ENCODE measurements around the gene EIF3L.

Gene EIF3L

GRCh38 chr22:37927637-37927936, 78.4 kb downstream of the EIF3L start:
- no peak for DNase-seq (ENCODE audit: low spot score)

- DNase-seq (ENCODE audit: low spot score) = no peak
These were observed 80.2 kb downstream of the EIF3L start for GRCh38 chr22:37929390-37929789.

GRCh38 chr22:37930270-37930951, 81.2 kb downstream of the EIF3L start:
- peak; percentile 77 for DNase-seq (ENCODE audit: low spot score)

GRCh38 chr22:37930952-37931440, 81.8 kb downstream of the EIF3L start:
- DNase-seq (ENCODE audit: low spot score) = no peak

GRCh38 chr22:37931893-37932389, 82.7 kb downstream of the EIF3L start:
- no peak for DNase-seq (ENCODE audit: low spot score)

GRCh38 chr22:37932401-37932800, 83.2 kb downstream of the EIF3L start:
- DNase-seq (ENCODE audit: low spot score) = no peak

- no peak for DNase-seq (ENCODE audit: low spot score)
These were observed 83.8 kb downstream of the EIF3L start for GRCh38 chr22:37932821-37933578.

- peak; percentile 97 for DNase-seq (ENCODE audit: low spot score)
These were observed 84.6 kb downstream of the EIF3L start for GRCh38 chr22:37933711-37934376.

Measured in GM03348 (cell line).